Upper lobe of left lung (tissue), 4 donors: ENCODE data around the gene DTNA.

Source experiments
- CTCF ChIP-seq, 6 experiments: fragments of 450-650 bp in 4 of 6; fragments of 200-600 bp in 2 of 6; sonication (generic) in 2 of 6; IDR thresholded peaks; one replicate each; pipeline ENCODE4 v1.5.1; 2016 to 2019; ENCODE audit warnings: antibody characterized with exemption in 6 of 6
- EP300 ChIP-seq, 4 donors: sonication (generic); formaldehyde crosslinking; IDR thresholded peaks; one replicate each; pipeline ENCODE4 v1.5.1; 2017; ENCODE audit warnings: antibody characterized with exemption in 4 of 4, control low read depth in 2 of 4
- POLR2A ChIP-seq, 4 donors: fragments of 450-650 bp; IDR thresholded peaks; one replicate each; pipeline ENCODE4 v1.5.1; 2016 to 2017; ENCODE audit warnings: antibody characterized with exemption in 4 of 4, mild to moderate bottlenecking in 2 of 4

GRCh38 chr18:34932363-34932762 is 222.3 kb downstream of the DTNA start:
- TF ChIP-seq CTCF (IDR thresholded peaks at IDR 0.05) = no peak
- no peak for TF ChIP-seq EP300 (IDR thresholded peaks at IDR 0.05)
- no peak for TF ChIP-seq POLR2A (IDR thresholded peaks at IDR 0.05)
